Mesodermal cell (in vitro differentiated cells): Measurements from ENCODE around the gene TFAP2C. TPM values are rescaled to one million over a fixed set of nuclear protein-coding genes. Genes with fewer than 3 reads are reported as not detected.

Experiments used
- H3K27ac ChIP-seq: 2 replicates; pipeline ENCODE4 v1.7.0; 2013; ENCODE audit warnings: mild to moderate bottlenecking, low read depth, low read length, moderate library complexity; ENCODE audit not compliant: severe bottlenecking
- H3K36me3 ChIP-seq: 2 replicates; pipeline ENCODE4 v1.7.1; 2013; ENCODE audit warnings: mild to moderate bottlenecking, low read length, moderate library complexity; ENCODE audit not compliant: control insufficient read depth, insufficient read depth
- H3K4me1 ChIP-seq: one replicate; pipeline ENCODE4 v1.7.1; 2013; ENCODE audit warnings: mild to moderate bottlenecking, low read length; ENCODE audit not compliant: insufficient read depth, control insufficient read depth, poor library complexity, severe bottlenecking
- H3K4me3 ChIP-seq: 2 replicates; pipeline ENCODE4 v1.7.0; 2013; ENCODE audit warnings: low read length, control low read depth, mild to moderate bottlenecking; ENCODE audit not compliant: insufficient read depth, poor library complexity, severe bottlenecking; ENCODE audit errors: extremely low read depth
- H3K9me3 ChIP-seq: 2 replicates; pipeline ENCODE4 v1.7.1; 2013; ENCODE audit warnings: mild to moderate bottlenecking, low read length, moderate library complexity; ENCODE audit not compliant: control insufficient read depth
- WGBS, 2 experiments: methylation state at CpG; one replicate each; pipeline ENCODE4 v1.1.5; 2013; ENCODE audit warnings: missing lambda C conversion rate in 2 of 2; ENCODE audit not compliant: insufficient coverage in 2 of 2; 5-methylcytosine and 5-hydroxymethylcytosine counted together
- polyA plus RNA-seq, 2 experiments: library from polyadenylated mRNA; stranded (reverse); fragments of 50-300 nt; gene quantifications; one replicate each; pipeline ENCODE4 v1.2.3, GENCODE V29; 2013

Gene TFAP2C
- 5.3 TPM for polyA plus RNA-seq (2013, experiment 1 of 2)
- 4.1 TPM for polyA plus RNA-seq (2013, experiment 2 of 2)

- Histone ChIP-seq H3K4me3 (peak within 1 kb of the TSS; percentile 48), H3K27ac (no peak within 1 kb of the TSS), H3K36me3 (no peaks in the 10 kb centered on the region), H3K4me1 (peaks cover 14% of the 10 kb centered on the region), H3K9me3 (no peaks in the 10 kb centered on the region)
- 0% methylated on average over 59 to 62 of the region's 62 CpGs for WGBS, 2 experiments
Observed at GRCh38 chr20:56628873-56629463, at the start of gene TFAP2C. Gene TFAP2C (plus strand): TSS chr20:56629306. CDS start chr20:56629545, 239 bp downstream.

- Histone ChIP-seq H3K4me1 (no peaks in the 10 kb centered on the region), H3K36me3 (no peaks in the 10 kb centered on the region), H3K27ac (no peak overlapping the region), H3K4me3 (no peak overlapping the region), H3K9me3 (no peaks in the 10 kb centered on the region)
- 94 to 96% methylated on average over 5 to 11 of the region's 12 CpGs for whole genome bisulfite sequencing, 2 experiments
Observed at GRCh38 chr20:56580226-56580625, 48.9 kb upstream of the TFAP2C start.

GRCh38 chr20:56581701-56582100 is 47.4 kb upstream of the TFAP2C start:
- Histone ChIP-seq H3K9me3 (no peaks in the 10 kb centered on the region), H3K27ac (no peak overlapping the region), H3K4me3 (no peak overlapping the region), H3K36me3 (no peaks in the 10 kb centered on the region), H3K4me1 (no peaks in the 10 kb centered on the region)
- WGBS, 2 experiments: 80% methylated on average over 1 of the region's 2 CpGs; no CpG with 5 or more reads in 1 of the 2 experiments

GRCh38 chr20:56582542-56582941 is 46.6 kb upstream of the TFAP2C start:
- Histone ChIP-seq H3K4me1 (no peaks in the 10 kb centered on the region), H3K36me3 (no peaks in the 10 kb centered on the region), H3K27ac (no peak overlapping the region), H3K4me3 (no peak overlapping the region), H3K9me3 (no peaks in the 10 kb centered on the region)
- WGBS, 2 experiments: 83 to 94% methylated on average over 1 to 2 of the region's 4 CpGs

- H3K4me3 ChIP-seq: no peak overlapping the region
- 61 to 69% methylated on average over 2 of the region's 5 CpGs for WGBS, 2 experiments
- H3K27ac ChIP-seq: no peak overlapping the region
- no peaks in the 10 kb centered on the region for H3K9me3 ChIP-seq
- H3K36me3 ChIP-seq: no peaks in the 10 kb centered on the region
- no peaks in the 10 kb centered on the region for H3K4me1 ChIP-seq
Observed at GRCh38 chr20:56584916-56585315, 44.2 kb upstream of the TFAP2C start.

GRCh38 chr20:56587307-56588041 is 41.6 kb upstream of the TFAP2C start:
- no peaks in the 10 kb centered on the region for H3K4me1 ChIP-seq
- no peak overlapping the region for H3K4me3 ChIP-seq
- WGBS, 2 experiments: 92 to 97% methylated on average over 2 to 4 of the region's 7 CpGs
- H3K36me3 ChIP-seq: no peaks in the 10 kb centered on the region
- H3K9me3 ChIP-seq: no peaks in the 10 kb centered on the region
- no peak overlapping the region for H3K27ac ChIP-seq

- Histone ChIP-seq H3K4me1 (no peaks in the 10 kb centered on the region), H3K9me3 (no peaks in the 10 kb centered on the region), H3K36me3 (no peaks in the 10 kb centered on the region), H3K4me3 (no peak overlapping the region), H3K27ac (no peak overlapping the region)
- WGBS, 2 experiments: 97 to 100% methylated on average over 1 to 2 of the region's 3 CpGs
Observed at GRCh38 chr20:56588996-56589395, 40.1 kb upstream of the TFAP2C start.

- Histone ChIP-seq H3K9me3 (no peaks in the 10 kb centered on the region), H3K4me1 (no peaks in the 10 kb centered on the region), H3K36me3 (no peaks in the 10 kb centered on the region), H3K4me3 (no peak overlapping the region), H3K27ac (no peak overlapping the region)
- 88 to 91% methylated on average over 4 to 5 of the region's 5 CpGs for WGBS, 2 experiments
Observed at GRCh38 chr20:56589633-56590032, 39.5 kb upstream of the TFAP2C start.

- WGBS, 2 experiments: 83 to 88% methylated on average over 1 to 2 of the region's 6 CpGs
- Histone ChIP-seq H3K4me3 (no peak overlapping the region), H3K9me3 (no peaks in the 10 kb centered on the region), H3K4me1 (no peaks in the 10 kb centered on the region), H3K36me3 (no peaks in the 10 kb centered on the region), H3K27ac (no peak overlapping the region)
Observed at GRCh38 chr20:56590888-56591287, 38.2 kb upstream of the TFAP2C start.

- H3K9me3 ChIP-seq: no peaks in the 10 kb centered on the region
- H3K27ac ChIP-seq: no peak overlapping the region
- H3K4me3 ChIP-seq: no peak overlapping the region
- no peaks in the 10 kb centered on the region for H3K36me3 ChIP-seq
- no peaks in the 10 kb centered on the region for H3K4me1 ChIP-seq
Observed at GRCh38 chr20:56592211-56592610, 36.9 kb upstream of the TFAP2C start.

GRCh38 chr20:56592817-56593216 is 36.3 kb upstream of the TFAP2C start:
- Histone ChIP-seq H3K4me3 (no peak overlapping the region), H3K27ac (no peak overlapping the region), H3K36me3 (no peaks in the 10 kb centered on the region), H3K9me3 (no peaks in the 10 kb centered on the region), H3K4me1 (no peaks in the 10 kb centered on the region)
- WGBS, 2 experiments: 60 to 76% methylated on average over 4 to 5 of the region's 6 CpGs
